ENCODE data around the gene SLC19A1. TPM values are rescaled to one million over a fixed set of nuclear protein-coding genes. Genes with fewer than 3 reads are reported as not detected.

SLC19A1 gene
- total RNA-seq, 2 donors from 2014 or later = 18.2 to 18.9 TPM

GRCh38 chr21:45457832-45458172 lies 84.4 kb downstream of the SLC19A1 start:
- ATAC-seq = no peak
- DNase-seq = no peak
- intact Hi-C loops (cut with DNase I, micrococcal nuclease) = no loop called here

- ATAC-seq = no peak
- intact Hi-C loops (cut with DNase I, micrococcal nuclease) = no loop called here
Measured at GRCh38 chr21:45457161-45457831, 84.9 kb downstream of the SLC19A1 start.

GRCh38 chr21:45456584-45457160 lies 85.6 kb downstream of the SLC19A1 start:
- ATAC-seq (no peak), DNase-seq (no peak)
- intact Hi-C loops (cut with DNase I, micrococcal nuclease) = no loop called here

More at GRCh38 chr21:45457161-45457831, 84.9 kb downstream of the SLC19A1 start:
- DNase-seq = no peak

GRCh38 chr21:45455674-45456583 lies 86.3 kb downstream of the SLC19A1 start:
- no peak for ATAC-seq
- intact Hi-C loops (cut with DNase I, micrococcal nuclease) = no loop called here

GRCh38 chr21:45454926-45455673 lies 87.1 kb downstream of the SLC19A1 start:
- intact Hi-C loops (cut with DNase I, micrococcal nuclease) = no loop called here
- ATAC-seq (peak; percentile 29), DNase-seq (no peak)

More at GRCh38 chr21:45455674-45456583, 86.3 kb downstream of the SLC19A1 start:
- DNase-seq = no peak

- no peak for ATAC-seq
- no peak for DNase-seq
- intact Hi-C loops (cut with DNase I, micrococcal nuclease) = no loop called here
Measured at GRCh38 chr21:45454060-45454925, 87.9 kb downstream of the SLC19A1 start.

- intact Hi-C loops (cut with DNase I, micrococcal nuclease) = no loop called here
- no peak for ATAC-seq
- no peak for DNase-seq
Measured at GRCh38 chr21:45453308-45453950, 88.8 kb downstream of the SLC19A1 start.

GRCh38 chr21:45452696-45453307 lies 89.4 kb downstream of the SLC19A1 start:
- DNase-seq (no peak), ATAC-seq (no peak)
- intact Hi-C loops (cut with DNase I, micrococcal nuclease) = no loop called here

- intact Hi-C loops (cut with DNase I, micrococcal nuclease) = no loop called here
- DNase-seq = no peak
Measured at GRCh38 chr21:45451771-45452182, 90.5 kb downstream of the SLC19A1 start.

GRCh38 chr21:45451091-45451740 lies 91.0 kb downstream of the SLC19A1 start:
- ATAC-seq = no peak
- intact Hi-C loops (cut with DNase I, micrococcal nuclease) = no loop called here
- DNase-seq = no peak

More at GRCh38 chr21:45451771-45452182, 90.5 kb downstream of the SLC19A1 start:
- ATAC-seq = no peak

GRCh38 chr21:45450423-45451090 lies 91.7 kb downstream of the SLC19A1 start:
- intact Hi-C loops (cut with DNase I, micrococcal nuclease) = no loop called here
- DNase-seq (no peak), ATAC-seq (no peak)

GRCh38 chr21:45449658-45450422 lies 92.4 kb downstream of the SLC19A1 start:
- ATAC-seq (no peak), DNase-seq (no peak)
- intact Hi-C loops (cut with DNase I, micrococcal nuclease) = no loop called here

- ATAC-seq (no peak), DNase-seq (no peak)
- intact Hi-C loops (cut with DNase I, micrococcal nuclease) = no loop called here
Measured at GRCh38 chr21:45448810-45449657, 93.2 kb downstream of the SLC19A1 start.

- ATAC-seq (no peak), DNase-seq (no peak)
- intact Hi-C loops (cut with DNase I, micrococcal nuclease) = no loop called here
Measured at GRCh38 chr21:45448283-45448809, 93.9 kb downstream of the SLC19A1 start.

Measured in left colon (tissue), 2 donors.